A673 (cell line): ENCODE measurements around the gene GID4. TPM values are rescaled to one million over a fixed set of nuclear protein-coding genes. Genes with fewer than 3 reads are reported as not detected.

Source experiments
- BruUV-seq: library from RNA; stranded (reverse); fragments of 400-500 nt; replicated peaks from 2 replicates; lab custom pipeline; 2021; lab: Mats Ljungman, UMichigan
- CTCF ChIA-PET: fragments of 300-600 bp; sonication (Branson Sonifier 250); formaldehyde crosslinking; loops from one replicate; lab custom pipeline; 2022; ENCODE audit warnings: antibody characterized with exemption; lab: Charles Lee
- POLR2A ChIA-PET: fragments of 300-600 bp; sonication (Branson Sonifier 250); formaldehyde crosslinking; loops from one replicate; lab custom pipeline; 2022; ENCODE audit warnings: antibody characterized with exemption; ENCODE audit not compliant: low non-redundant PET; lab: Charles Lee
- DNase-seq: peaks from one replicate; pipeline ENCODE4 v3.0.0-alpha.2; 2015; ENCODE audit warnings: low spot score
- H3K27ac ChIP-seq: fragments of 200-600 bp; sonication (generic); 2 replicates; pipeline ENCODE4 v1.5.1; 2016; ENCODE audit warnings: mixed run types, low read depth, mild to moderate bottlenecking, mixed read lengths, antibody characterized with exemption, low read length; ENCODE audit not compliant: poor library complexity, severe bottlenecking
- H3K27me3 ChIP-seq: fragments of 200-600 bp; sonication (generic); replicated peaks from 2 replicates; pipeline ENCODE4 v1.6.1; 2017; ENCODE audit warnings: mixed run types, low read depth, mild to moderate bottlenecking, mixed read lengths, antibody characterized with exemption, low read length; ENCODE audit not compliant: insufficient read depth, poor library complexity
- H3K36me3 ChIP-seq: fragments of 200-600 bp; sonication (generic); 2 replicates; pipeline ENCODE4 v1.6.1; 2016; ENCODE audit warnings: mixed run types, mild to moderate bottlenecking, mixed read lengths, antibody characterized with exemption, low read length; ENCODE audit not compliant: insufficient read depth, poor library complexity, severe bottlenecking
- H3K4me1 ChIP-seq: fragments of 200-600 bp; sonication (generic); 2 replicates; pipeline ENCODE4 v1.6.1; 2017; ENCODE audit warnings: mixed run types, mild to moderate bottlenecking, mixed read lengths, antibody characterized with exemption, low read length; ENCODE audit not compliant: insufficient read depth, poor library complexity, severe bottlenecking
- H3K4me3 ChIP-seq: fragments of 200-600 bp; sonication (generic); 2 replicates; pipeline ENCODE4 v1.5.1; 2016; ENCODE audit warnings: low read depth, mixed run types, mild to moderate bottlenecking, mixed read lengths, low read length; ENCODE audit not compliant: poor library complexity, severe bottlenecking
- H3K9me3 ChIP-seq: fragments of 200-600 bp; sonication (generic); 2 replicates; pipeline ENCODE4 v1.6.1; 2016; ENCODE audit warnings: mixed run types, low read depth, mild to moderate bottlenecking, mixed read lengths, antibody characterized with exemption, low read length; ENCODE audit not compliant: poor library complexity, severe bottlenecking
- CTCF ChIP-seq: fragments of 300-800, 200-600 bp; sonication (generic); conservative IDR thresholded peaks from 2 replicates; pipeline ENCODE4 v1.5.1; 2017; ENCODE audit warnings: low read depth, mild to moderate bottlenecking, antibody characterized with exemption, low read length, moderate library complexity, mixed read lengths
- EZH2 ChIP-seq: fragments of 200-600 bp; sonication (generic); IDR thresholded peaks from 2 replicates; pipeline ENCODE4 v1.6.1; 2017; ENCODE audit warnings: borderline replicate concordance, low read depth, mild to moderate bottlenecking, mixed read lengths, antibody characterized with exemption, low read length; ENCODE audit not compliant: poor library complexity, severe bottlenecking
- intact Hi-C: fragments of 100-400 bp; cut with micrococcal nuclease; formaldehyde crosslinking; loops from one replicate; pipeline ENCODE4 v1.10.0; 2022; ENCODE audit not compliant: unreplicated experiment
- total RNA-seq: library from RNA; stranded (reverse); gene quantifications from 2 replicates; pipeline ENCODE4 v1.2.3, GENCODE V29; 2021

The GID4 gene
- total RNA-seq, 1 experiment from 2014 or later = 14.0 TPM

- H3K9me3 ChIP-seq = no peaks in the 10 kb centered on the region
- POLR2A ChIA-PET = no interaction called here
- peaks cover 2% of the 10 kb centered on the region for H3K36me3 ChIP-seq
- BruUV-seq = no TSS peak
- DNase-seq = no peak
- CTCF ChIA-PET = no interaction called here
- no peak overlapping the region for H3K4me3 ChIP-seq
- H3K27me3 ChIP-seq = no peaks in the 10 kb centered on the region
- intact Hi-C loops = no loop called here
- peaks cover 12% of the 10 kb centered on the region for H3K4me1 ChIP-seq
- TF ChIP-seq EZH2 = no peak
- no peak for TF ChIP-seq CTCF
- peak overlapping the region; percentile 8 for H3K27ac ChIP-seq
These were observed 68.0 kb downstream of the GID4 start for GRCh38 chr17:18107061-18107790.

- CTCF ChIA-PET = no interaction called here
- POLR2A ChIA-PET = no interaction called here
These were observed 68.8 kb downstream of the GID4 start for GRCh38 chr17:18107971-18108370.

GRCh38 chr17:18108401-18109312, 69.4 kb downstream of the GID4 start, which contains the start of gene MYO15A:
Gene MYO15A (plus strand): TSS chr17:18108756. CDS start chr17:18118801, 10,045 bp downstream.
- Histone ChIP-seq H3K27ac (peak within 1 kb of the TSS; percentile 21), H3K4me1 (peaks cover 12% of the 10 kb centered on the region), H3K4me3 (no peak within 1 kb of the TSS), H3K36me3 (peaks cover 2% of the 10 kb centered on the region), H3K9me3 (no peaks in the 10 kb centered on the region), H3K27me3 (no peaks in the 10 kb centered on the region)
- TF ChIP-seq CTCF (no peak), EZH2 (no peak)
- ChIA-PET CTCF (no interaction called here), POLR2A (no interaction called here)
- intact Hi-C loops = no loop called here
- BruUV-seq = no TSS peak
- peak; percentile 55 for DNase-seq

More at GRCh38 chr17:18107971-18108370, 68.8 kb downstream of the GID4 start:
- intact Hi-C loops = no loop called here
- TF ChIP-seq EZH2 = no peak
- TF ChIP-seq CTCF = no peak
- no peaks in the 10 kb centered on the region for H3K27me3 ChIP-seq
- H3K36me3 ChIP-seq = peaks cover 2% of the 10 kb centered on the region
- H3K4me3 ChIP-seq = no peak overlapping the region
- BruUV-seq = no TSS peak
- no peak for DNase-seq
- peaks cover 12% of the 10 kb centered on the region for H3K4me1 ChIP-seq
- no peaks in the 10 kb centered on the region for H3K9me3 ChIP-seq
- H3K27ac ChIP-seq = peak overlapping the region; percentile 21
